ENCODE results near the gene DNMT3A. TPM values are rescaled to one million over a fixed set of nuclear protein-coding genes. Genes with fewer than 3 reads are reported as not detected.
A peak's percentile ranks its signal among the peaks of the same experiment; 100 is the strongest.

Gene DNMT3A
- total RNA-seq, 1 donor from 2014 or later: 9.5 TPM

DNA sequence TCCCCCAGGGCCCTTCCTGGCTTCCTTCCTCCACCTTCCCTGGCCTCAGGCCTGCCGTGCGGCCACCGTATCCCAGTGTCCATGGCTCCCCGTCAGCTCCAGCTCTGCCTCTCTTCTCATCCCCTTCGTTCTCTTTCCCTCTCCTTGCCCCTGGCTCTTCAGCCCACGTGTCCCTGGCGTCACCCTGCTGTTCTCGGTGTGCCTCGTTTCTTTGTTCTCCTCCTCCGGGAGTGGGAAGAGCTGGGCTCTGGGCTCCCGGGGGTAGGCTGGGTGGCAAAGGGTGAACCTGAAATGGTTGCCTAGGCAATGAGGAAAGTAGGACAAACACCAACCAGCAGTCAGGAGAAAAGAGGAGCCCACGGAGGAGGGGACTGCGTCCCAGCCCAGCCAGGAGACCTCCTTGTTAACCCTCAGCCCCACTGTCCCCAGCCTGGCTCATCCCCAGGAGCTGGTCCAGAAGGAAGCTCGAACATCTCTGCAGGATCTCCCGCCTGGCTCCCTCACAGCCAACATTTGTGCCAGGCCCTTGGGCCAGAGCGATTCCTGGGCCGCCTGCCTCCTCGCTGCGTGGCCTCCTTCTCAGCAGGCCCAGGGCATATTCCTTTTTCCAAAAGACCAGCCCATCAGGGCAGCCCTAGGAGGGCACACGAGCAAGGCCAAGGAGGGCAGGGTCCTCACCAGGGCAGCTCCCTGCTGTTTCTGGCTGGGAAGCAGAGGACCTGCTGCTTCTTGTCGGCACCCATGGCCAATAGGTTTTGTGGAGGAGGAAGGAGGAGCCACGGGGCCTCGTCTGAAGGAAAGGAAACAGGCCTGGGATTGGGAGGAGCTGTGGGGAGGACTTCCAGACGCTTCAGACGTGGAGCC, 30.9 kb upstream of the DNMT3A start:
- no peak for ATAC-seq

DNA sequence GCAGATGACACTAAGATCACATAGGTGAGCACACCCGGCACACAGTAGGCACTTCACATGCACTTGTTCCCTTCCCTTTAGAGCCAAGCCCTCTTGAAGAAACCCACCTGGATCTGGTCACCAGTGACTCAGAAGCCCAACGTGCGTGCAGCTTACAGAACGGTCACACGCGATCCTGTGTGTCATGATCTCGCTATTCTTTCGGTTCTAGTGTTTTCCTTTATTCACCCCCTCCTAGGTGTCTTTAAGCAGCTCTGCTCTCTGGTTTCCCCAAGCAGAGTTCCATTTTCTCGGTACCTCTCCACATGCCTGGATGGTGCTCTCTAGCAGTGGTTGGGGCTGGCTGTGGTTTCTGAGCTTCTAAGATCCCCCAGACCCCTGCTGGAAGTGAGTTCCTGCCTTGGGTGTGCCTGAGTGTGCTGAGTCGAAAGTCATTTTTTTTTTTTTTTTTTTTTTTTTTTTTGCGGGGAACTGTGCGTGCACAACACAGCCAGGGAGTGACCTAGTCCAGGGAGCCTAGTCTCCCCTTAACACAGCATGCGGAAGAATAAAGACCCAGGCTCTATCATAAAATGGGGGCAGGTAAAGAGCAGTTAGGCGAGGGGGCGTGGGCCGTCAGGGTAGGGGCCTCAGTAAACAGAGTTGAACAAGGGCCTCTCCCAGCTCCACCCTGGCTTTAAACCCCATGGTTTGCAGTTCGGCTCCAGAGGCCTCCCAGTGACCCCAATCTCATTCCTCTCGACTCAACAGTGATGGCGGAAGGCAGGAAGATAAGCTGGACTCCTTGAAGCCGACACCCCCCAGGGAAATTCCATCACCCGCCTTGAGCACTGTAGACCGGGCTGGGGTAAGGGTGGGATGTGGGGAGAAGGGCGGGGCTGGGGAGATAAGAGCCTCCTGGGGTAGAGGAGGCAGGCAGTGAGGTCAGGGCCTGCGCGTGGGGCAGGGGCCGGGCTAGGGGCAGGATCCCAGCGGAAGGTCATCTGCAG, 29.8 kb upstream of the DNMT3A start:
- no peak for ATAC-seq

DNA sequence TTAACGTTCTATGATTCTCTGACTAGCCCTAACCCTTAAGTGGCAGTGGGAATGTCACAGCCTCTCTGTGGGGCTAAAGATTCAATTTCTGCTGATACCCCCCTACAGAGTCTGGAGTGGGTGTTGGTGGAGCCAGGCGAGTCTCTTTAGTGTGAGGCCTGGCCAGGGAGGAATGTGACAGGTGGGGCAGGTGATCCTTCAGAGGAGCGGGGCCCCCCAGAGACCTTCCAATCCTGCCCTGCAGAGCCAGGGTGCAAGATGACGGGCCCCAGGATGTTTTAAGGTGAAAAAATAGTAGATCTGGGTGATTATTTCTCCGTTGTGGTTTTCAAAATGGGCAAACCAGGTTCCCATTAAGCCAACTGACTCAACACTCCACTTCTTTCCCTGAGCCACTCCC, 28.2 kb upstream of the DNMT3A start:
- no peak for ATAC-seq

DNA sequence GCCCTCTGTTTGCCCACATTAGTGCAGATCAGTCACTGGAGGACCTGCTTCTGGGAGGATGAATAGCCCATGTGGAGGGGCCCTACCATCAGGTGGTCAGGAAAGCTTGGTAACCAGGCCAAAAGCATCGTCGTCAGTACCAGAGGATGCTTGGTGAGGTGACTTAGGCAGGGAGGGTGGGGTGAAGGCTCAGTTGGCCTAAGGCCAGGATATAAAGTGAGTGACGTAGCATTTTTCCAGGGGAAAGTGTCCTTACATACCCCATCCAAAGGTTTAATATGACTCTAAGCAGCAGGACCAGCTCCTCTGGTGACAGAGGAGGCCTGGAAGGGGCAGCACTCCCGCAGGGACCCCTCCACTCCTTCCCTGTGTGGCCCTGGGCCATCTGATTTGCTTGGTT, 27.7 kb upstream of the DNMT3A start:
- ATAC-seq: no peak

DNA sequence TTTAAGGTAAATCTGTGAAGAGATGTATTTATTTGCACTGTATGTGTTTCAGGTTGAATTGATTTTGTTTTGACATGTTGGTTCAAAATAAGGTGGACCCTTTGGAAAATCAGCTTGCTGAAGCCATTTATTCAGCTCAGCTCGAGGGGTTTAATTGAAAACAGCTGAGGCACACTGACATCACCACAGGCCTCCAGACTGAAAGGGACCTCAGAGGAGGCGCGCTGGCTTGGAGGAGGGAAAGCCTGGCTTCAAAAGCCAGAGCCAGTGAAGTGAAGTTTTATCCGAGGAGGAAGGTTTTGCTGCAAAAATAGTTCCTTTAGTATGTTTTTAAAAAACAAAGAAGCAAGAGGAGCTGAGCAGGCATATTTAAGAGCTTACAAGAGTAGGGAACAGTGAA, 26.9 kb upstream of the DNMT3A start:
- no peak for ATAC-seq

DNA sequence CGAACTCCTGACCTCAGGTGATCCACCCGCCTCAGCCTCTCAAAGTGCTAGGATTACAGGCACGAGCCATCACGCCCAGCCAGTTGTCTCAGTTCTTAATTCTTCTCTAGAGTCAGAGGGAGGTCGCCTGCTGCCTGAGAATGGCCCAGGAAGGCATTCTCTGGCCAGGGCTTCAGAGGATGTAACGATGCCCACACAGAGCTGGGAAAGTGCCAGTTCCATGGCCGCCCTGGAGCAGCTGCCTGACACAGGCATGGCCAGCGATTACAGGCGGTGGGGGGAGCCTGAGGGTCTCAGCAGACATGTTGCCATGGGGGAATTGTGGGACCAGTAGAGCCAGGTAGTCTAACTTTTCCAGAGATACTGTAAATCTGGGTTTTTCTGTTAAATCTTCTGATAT, 25.6 kb upstream of the DNMT3A start:
- no peak for ATAC-seq

DNA sequence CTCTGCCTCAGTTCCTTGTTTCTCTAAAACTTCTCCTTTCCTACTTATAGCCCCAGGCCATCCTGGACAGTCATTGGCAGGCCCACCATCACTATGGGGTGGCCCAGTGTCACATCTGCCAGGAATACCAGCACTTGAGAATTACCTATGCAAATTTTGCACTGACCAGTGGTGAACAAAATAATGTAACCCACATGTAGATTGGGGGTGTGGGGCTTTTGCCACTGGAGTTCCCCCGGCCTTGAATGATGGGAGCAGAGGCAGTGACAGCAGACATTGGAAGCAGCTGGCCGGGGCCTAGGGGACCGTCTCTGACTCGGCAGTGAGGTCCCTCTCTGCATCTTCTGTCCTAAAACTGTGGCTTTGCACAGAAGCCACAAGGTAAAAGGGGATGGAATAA, 24.9 kb upstream of the DNMT3A start:
- ATAC-seq: no peak

DNA sequence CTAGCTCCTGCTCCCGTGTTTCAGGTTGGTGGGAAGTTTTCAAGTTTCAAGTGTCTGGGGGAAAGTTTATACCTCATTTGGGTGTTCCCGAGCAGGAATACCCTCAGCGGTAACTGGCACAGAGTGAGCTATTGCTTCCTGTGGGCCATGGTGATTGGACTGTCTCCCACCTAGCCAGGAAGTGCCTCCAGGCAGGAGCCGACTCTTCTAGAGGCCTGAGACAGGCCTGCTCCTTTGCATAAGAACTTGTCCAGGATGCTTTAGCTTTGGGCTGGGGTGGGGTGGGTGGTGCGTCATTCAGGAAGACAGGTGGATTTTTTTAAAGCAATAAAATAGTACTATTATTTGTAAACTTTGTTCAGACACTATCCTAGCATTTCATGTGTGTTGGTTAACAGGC, 23.5 kb upstream of the DNMT3A start:
- peak; percentile 42 for ATAC-seq

DNA sequence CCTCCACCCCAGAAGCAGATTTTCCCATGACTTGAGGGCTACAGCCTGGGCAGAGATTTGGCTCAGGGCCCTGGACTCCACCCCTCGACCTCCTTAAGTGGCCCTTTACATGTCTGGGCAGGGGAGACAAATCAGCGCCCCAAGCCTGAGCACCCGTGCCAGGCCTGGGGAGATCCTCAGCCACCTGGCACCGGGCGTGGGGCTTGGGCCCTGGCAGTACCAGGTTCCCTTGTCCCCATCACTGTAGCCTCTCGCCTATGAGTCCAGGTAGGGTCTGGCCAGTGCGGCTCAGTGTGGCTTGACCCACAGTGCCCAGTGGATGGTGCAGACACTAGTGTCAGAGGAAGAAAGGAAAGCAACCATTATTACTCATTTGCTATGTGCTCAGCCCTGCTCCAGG, 22.0 kb upstream of the DNMT3A start:
- no peak for ATAC-seq

DNA sequence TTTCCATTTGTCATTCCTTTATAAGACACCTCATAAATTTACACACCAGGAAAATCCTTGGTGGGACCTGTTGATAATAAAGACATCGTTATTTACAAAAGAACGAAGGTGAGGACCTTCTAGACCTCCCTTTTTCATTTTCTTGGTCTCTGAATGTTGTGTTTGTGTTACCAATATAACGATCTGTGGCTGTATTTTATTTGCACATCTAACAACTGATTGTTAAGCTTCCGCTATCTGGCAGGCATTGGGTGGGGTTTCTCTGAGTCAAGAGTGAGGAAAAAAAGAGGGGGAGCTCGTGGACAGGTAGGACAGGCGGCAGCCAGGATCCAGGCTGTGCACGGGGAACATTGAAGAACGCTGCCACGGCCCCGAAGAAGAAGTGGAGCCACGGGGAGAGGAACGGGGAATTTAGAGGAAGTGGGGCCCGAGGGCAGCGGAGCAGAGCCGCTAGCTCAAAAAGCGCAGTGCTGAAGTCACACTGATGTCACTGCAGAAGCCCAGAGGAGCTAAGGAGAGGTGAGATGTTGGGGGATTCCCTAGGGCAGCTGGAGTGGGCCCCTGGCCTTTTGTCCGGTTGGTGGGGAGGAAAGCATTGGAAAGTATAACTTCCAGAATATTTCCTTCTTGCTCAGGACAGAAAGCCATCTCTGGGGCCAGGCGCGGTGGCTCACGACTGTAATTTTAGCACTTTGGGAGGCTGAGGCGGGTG, 20.9 kb upstream of the DNMT3A start:
- peak; percentile 30 for ATAC-seq

DNA sequence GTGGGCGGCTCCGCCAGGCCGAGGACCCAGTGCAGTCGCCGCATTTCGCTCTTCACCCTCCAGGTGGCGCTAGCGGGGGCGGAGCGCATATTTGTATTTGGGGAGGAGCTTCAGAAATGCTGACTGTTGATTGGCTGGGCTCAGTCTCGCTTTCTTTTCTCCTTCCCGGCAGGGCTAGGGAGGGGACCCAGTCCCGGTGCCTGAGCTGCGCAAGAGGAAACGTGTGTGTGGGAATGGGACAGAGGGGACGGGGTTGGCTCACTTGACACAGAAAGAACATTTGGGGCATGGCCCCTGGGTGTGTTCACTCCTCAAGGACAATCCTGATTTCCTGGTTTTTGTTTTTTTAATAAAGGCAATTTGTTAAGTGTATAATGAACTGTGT, 20.3 kb upstream of the DNMT3A start:
- ATAC-seq: peak; percentile 96

DNA sequence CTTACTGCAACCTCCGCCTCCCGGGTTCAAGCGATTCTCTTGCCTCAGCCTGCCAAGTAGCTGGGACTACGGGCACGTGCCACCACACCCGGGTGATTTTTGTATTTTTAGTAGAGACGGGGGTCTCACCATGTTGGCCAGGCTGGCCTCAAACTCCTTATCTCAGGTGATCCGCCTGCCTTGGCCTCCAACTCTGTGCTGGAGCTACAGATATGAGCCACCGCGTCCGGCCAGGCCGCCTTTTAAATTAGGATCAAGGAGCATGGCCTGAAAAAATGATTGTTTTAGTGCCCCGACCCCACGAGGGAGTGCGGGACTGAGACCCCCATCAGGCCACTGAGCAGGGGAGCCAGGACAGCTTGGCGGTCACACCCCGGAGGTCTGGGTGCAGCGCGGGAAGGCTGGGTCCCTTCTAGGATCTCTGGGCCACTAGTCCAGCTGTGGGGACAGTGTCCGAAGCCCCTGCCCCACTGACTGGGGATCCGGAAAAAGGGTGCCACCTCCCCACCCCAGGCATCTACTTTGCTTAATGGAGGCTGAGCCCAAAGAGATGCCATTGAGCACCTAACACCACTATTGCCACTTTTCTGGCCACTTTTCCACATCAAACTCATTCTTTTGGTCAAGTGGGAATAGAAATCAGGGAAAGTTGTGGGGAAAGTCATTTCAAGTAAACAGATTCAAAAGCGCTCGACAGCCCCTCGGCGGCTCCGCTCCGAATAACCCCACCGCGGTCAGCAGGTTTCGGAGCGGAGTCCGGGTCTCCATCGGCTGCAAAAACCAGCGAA, 19.7 kb upstream of the DNMT3A start:
- no peak for ATAC-seq

DNA sequence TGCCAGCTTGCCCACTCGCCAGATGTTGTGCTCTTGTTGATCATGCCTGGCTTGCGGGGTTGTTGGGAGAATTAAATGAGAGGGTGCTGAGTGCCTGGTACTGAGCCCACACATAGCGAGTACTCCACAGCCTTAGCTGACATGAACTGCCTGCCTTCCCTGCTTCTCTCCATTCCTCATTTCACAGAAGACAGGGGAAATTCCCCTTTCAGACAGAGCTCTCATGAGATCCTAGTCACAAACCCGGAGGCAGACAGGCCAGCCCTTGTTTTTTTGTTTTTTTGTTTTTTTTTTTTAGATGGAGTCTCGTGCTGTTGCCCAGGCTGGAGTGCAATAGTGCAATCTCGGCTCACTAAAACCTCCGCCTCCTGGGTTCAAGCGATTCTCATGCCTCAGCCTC, 17.1 kb upstream of the DNMT3A start:
- no peak for ATAC-seq

DNA sequence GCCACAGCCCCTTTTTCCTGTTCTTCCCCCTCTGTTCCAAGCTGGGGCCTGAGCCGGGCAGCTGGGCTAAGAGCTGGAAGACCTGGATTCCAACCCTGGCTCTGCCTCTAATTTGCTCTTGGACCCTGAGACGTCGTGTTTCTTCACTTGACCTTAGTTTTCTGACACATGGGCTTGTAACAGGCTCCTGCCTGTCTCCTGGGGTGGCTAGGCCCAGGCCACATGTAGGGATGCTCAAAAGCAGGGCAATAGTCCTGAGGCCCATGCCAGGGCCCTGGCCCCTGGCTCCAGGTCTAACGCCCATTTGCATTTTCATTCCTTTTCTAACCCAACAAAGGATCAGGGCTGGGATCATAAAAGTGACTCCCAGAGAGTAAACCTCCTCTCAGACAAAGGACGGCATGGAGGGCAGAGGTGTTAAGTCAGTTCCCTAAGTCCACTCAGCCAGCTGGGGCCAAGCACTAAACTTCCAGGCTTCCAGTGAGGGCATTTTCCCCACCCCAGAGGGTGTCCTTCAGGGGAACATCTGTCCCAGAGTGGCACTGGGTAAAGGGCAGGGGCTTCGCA, 16.6 kb upstream of the DNMT3A start:
- no peak for ATAC-seq

DNA sequence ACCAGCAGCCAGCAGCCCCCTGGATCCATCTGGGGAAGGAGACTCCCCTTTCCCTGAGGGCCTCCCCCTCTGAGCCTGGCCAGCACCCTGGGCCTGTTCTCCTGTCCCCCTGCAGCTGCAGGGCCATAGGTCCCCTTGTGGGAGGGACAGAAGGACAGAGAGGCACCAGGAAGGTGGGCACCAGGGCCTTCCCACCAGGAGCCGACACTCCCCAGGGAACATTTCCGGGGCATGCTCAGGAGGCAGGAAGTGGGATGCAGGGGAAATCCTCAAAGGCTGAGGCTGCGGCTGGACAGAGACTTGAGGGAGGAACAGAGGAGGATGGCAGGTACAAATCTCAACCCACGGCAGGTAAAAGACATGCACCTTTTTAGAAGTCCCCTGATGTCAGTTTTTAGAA, 14.4 kb upstream of the DNMT3A start:
- ATAC-seq: no peak

DNA sequence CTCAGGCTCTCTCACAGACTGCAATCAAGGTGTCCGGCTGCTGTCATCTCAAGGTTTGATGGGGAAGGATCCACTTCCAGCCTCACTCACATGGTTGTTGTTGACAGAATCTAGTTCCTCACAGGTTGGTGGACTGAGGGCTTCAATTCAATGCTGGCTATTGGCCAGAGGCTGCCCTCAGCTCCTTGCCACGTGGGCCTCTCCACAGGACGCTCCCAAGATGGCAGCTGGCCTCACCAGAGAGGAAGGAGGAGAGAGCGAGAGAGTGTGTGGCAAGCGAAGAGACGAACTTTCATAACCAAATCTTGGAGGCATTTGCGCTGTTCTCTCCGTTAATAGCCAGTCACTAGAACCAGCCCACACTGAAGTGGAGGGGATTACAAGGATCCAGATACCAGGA, 13.5 kb upstream of the DNMT3A start:
- ATAC-seq: no peak

DNA sequence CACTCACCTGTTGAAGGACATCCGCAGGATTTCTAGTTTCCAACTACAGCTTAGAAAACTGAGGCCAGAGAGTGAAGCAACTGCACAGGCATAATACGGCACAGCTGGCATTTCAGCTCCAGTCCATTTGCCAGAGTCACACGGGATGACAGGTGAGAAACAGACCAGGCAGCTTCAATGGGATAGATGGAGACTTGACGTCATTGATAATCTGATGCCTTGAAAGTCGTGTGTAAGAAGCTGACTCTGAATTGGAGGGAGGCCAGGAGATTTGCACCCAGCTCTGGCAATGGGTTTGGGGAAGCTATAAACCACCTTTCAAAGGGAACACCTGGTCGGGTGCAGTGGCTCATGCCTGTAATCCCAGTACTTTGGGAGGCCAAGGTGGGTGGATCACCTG, 12.4 kb upstream of the DNMT3A start:
- no peak for ATAC-seq

DNA sequence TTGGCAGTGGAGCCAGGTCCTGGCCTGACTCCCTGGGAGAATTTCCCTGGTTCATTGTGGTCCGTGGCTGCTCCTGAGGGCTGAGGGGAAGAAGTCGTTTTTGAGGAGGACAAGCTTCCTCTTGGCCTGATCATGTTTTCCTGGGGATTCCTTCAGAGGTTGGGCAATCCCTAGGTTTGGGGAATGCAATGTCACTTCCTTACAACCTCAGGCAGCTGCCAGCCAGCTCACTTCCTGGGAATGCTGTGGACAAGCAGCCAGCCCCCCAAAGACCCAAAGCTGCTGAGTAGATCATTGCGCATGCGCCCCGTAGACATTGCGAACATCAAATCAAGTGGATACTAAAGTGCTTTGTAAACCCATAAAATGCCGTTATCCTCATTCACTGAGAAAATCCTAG, 7.7 kb upstream of the DNMT3A start:
- no peak for ATAC-seq

DNA sequence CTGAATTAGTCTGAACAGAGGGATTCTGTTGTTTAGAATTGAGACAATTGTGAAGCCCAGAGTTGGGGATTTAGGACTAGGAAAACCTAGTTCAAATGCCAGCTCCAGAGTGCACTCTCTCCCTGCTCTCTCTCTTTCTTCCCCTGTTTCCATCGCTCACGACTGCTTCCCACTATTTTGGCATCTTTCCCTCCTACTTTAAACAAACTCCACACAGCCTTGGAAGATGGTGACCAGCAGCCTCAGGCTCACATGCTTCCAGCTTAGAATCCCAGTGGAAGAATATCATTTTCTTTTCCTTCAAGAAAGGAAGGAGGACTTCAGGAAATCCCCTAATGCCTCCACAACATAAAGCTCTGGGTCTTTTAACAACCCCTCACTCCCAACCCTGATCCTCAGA, 6.1 kb upstream of the DNMT3A start:
- no peak for ATAC-seq

DNA sequence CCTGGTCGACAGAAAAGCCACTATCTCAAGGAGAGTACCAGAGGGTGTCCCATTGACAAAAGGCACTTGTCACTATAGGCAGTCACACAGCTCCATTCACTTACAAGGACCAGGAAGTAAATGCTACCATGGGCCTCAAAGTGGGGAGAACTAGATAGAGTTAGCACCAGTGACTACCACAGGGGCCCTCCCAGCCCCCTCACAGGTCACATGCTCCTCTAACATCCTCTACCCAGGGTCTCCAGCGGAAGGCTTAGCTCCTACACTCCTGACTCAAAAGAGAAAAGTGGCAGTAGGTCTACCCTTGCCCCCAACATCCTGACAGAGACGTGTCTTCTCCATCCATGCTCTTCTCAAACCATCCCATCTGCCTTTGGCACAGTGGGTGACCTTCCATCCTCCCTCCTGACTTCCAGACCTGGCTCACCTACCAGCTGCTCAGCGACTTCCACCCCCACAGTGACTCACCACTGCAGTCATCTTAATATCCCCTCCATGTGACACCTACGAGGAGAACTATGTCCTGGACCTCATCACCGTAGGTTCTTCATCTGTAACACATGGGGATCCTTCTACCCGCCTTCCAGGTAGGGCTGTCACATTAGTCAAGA, 5.6 kb upstream of the DNMT3A start:
- ATAC-seq: no peak

DNA sequence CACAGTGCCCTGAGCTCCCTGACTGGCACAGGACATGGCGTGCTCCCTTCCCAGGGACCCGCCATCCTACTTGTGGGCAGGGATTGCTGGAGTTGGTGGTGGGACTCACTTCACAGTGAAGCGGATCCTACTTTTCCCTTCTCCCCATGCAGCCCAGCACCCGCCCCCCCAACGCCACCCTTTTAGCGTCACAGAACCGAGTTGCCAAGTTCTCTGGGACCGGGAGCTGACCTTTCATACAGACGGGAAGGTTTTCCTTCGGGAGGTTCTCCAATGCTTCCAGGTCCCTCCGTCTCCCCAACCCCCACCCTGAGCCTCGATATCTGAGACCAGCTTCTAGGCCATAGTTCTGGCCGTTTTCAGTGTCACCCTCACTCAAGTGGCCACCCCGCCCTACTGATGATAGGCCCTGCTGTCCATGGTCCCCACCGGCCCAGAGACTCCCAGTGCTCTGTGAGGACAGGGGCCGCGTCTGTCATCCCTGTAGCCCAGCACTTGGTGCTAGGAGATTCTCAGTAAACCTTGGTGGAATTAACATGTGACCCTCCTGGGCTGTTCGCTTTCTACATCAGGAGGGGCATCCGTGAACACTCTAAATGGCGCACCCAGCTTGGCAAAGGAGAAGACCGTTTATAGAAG, 1.6 kb upstream of the DNMT3A start:
- no peak for ATAC-seq

All from esophagus mucosa (tissue), 1 donor.